ENCODE measurements around the gene ICAM3. TPM values are rescaled to one million over a fixed set of nuclear protein-coding genes. Genes with fewer than 3 reads are reported as not detected.

ICAM3 gene
- total and polyA plus RNA-seq, 2 donors = 66.2 to 99.0 TPM

DNA sequence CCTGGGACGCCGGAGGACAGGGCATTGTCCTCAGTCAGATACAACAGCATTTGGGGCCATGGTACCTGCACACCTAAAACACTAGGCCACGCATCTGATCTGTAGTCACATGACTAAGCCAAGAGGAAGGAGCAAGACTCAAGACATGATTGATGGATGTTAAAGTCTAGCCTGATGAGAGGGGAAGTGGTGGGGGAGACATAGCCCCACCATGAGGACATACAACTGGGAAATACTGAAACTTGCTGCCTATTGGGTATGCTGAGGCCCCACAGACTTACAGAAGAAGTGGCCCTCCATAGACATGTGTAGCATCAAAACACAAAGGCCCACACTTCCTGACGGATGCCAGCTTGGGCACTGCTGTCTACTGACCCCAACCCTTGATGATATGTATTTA lies 54.0 kb downstream of the ICAM3 start:
- peaks cover 0 to 30% of the 10 kb centered on the region in 2 donors for H3K9me3 ChIP-seq (ENCODE audit: control insufficient read depth in 2 of 2, insufficient read depth in 1 of 2, low read length in 1 of 2)
- H3K36me3 ChIP-seq (ENCODE audit: control insufficient read depth in 2 of 2, insufficient read depth in 2 of 2, low read length in 1 of 2) = peaks cover 0 to 23% of the 10 kb centered on the region in 2 donors
- peaks cover 44 to 51% of the 10 kb centered on the region in 2 donors for H3K27me3 ChIP-seq (ENCODE audit: control insufficient read depth in 2 of 2, insufficient read depth in 1 of 2, low read length in 1 of 2)
- DNase-seq (ENCODE audit: low read depth in 6 of 9, low spot score in 9 of 9) = no peak
- H3K4me1 ChIP-seq (ENCODE audit: control insufficient read depth in 2 of 2, insufficient read depth in 2 of 2, low read length in 2 of 2) = peaks cover 22 to 53% of the 10 kb centered on the region in 2 donors
- 96% methylated on average over 4 of the region's 4 CpGs for WGBS
- H3K27ac ChIP-seq (ENCODE audit: low read depth in 1 of 2, low read length in 1 of 2) = no peak overlapping the region
- no peak overlapping the region for H3K4me3 ChIP-seq (ENCODE audit: low read length in 2 of 2)

DNA sequence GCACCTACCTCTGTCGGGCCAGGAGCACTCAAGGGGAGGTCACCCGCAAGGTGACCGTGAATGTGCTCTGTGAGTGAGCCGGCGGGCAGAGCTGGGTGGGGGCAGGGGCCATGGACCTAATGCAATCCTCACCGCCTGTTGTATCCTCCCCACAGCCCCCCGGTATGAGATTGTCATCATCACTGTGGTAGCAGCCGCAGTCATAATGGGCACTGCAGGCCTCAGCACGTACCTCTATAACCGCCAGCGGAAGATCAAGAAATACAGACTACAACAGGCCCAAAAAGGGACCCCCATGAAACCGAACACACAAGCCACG lies 54.5 kb downstream of the ICAM3 start:
- DNase-seq (ENCODE audit: low read depth in 6 of 9, low spot score in 9 of 9) = no peak
- H3K4me3 ChIP-seq (ENCODE audit: low read length in 2 of 2) = no peak overlapping the region
- H3K9me3 ChIP-seq (ENCODE audit: control insufficient read depth in 2 of 2, insufficient read depth in 1 of 2, low read length in 1 of 2) = peaks cover 0 to 26% of the 10 kb centered on the region in 2 donors
- H3K4me1 ChIP-seq (ENCODE audit: control insufficient read depth in 2 of 2, insufficient read depth in 2 of 2, low read length in 2 of 2) = peaks cover 22 to 48% of the 10 kb centered on the region in 2 donors
- H3K27me3 ChIP-seq (ENCODE audit: control insufficient read depth in 2 of 2, insufficient read depth in 1 of 2, low read length in 1 of 2) = peaks cover 39 to 46% of the 10 kb centered on the region in 2 donors
- H3K27ac ChIP-seq (ENCODE audit: low read depth in 1 of 2, low read length in 1 of 2) = no peak overlapping the region
- peaks cover 0 to 23% of the 10 kb centered on the region in 2 donors for H3K36me3 ChIP-seq (ENCODE audit: control insufficient read depth in 2 of 2, insufficient read depth in 2 of 2, low read length in 1 of 2)
- 97% methylated on average over 13 of the region's 13 CpGs for WGBS

DNA sequence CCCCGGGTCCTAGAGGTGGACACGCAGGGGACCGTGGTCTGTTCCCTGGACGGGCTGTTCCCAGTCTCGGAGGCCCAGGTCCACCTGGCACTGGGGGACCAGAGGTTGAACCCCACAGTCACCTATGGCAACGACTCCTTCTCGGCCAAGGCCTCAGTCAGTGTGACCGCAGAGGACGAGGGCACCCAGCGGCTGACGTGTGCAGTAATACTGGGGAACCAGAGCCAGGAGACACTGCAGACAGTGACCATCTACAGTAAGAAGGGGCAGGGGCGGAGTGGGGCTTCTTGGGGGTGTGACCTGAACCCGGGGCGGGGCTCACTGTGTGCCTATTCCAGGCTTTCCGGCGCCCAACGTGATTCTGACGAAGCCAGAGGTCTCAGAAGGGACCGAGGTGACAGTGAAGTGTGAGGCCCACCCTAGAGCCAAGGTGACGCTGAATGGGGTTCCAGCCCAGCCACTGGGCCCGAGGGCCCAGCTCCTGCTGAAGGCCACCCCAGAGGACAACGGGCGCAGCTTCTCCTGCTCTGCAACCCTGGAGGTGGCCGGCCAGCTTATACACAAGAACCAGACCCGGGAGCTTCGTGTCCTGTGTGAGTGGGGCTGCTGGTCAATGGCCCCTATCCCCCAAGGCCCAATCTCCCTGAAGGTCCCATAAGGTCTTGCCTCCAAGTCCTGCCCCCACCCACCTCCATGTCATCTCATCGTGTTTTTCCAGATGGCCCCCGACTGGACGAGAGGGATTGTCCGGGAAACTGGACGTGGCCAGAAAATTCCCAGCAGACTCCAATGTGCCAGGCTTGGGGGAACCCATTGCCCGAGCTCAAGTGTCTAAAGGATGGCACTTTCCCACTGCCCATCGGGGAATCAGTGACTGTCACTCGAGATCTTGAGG lies 55.1 kb downstream of the ICAM3 start:
- peaks cover 33 to 40% of the 10 kb centered on the region in 2 donors for H3K27me3 ChIP-seq (ENCODE audit: control insufficient read depth in 2 of 2, insufficient read depth in 1 of 2, low read length in 1 of 2)
- peaks cover 0 to 23% of the 10 kb centered on the region in 2 donors for H3K36me3 ChIP-seq (ENCODE audit: control insufficient read depth in 2 of 2, insufficient read depth in 2 of 2, low read length in 1 of 2)
- H3K4me3 ChIP-seq (ENCODE audit: low read length in 2 of 2) = no peak overlapping the region
- 96% methylated on average over 34 of the region's 34 CpGs for WGBS
- no peak for DNase-seq (ENCODE audit: low read depth in 6 of 9, low spot score in 9 of 9)
- H3K27ac ChIP-seq (ENCODE audit: low read depth in 1 of 2, low read length in 1 of 2) = no peak overlapping the region
- H3K9me3 ChIP-seq (ENCODE audit: control insufficient read depth in 2 of 2, insufficient read depth in 1 of 2, low read length in 1 of 2) = peaks cover 0 to 24% of the 10 kb centered on the region in 2 donors
- H3K4me1 ChIP-seq (ENCODE audit: control insufficient read depth in 2 of 2, insufficient read depth in 2 of 2, low read length in 2 of 2) = peaks cover 21 to 42% of the 10 kb centered on the region in 2 donors

Other genes with a start within 250 kb of the ICAM3 start
- gene ANGPTL6, start 236.9 kb downstream of the ICAM3 start, total RNA-seq = 2.3 TPM
- 4.7 TPM for gene ANGPTL6, start 236.9 kb downstream of the ICAM3 start, polyA plus RNA-seq
- gene PPAN, start 233.3 kb downstream of the ICAM3 start, total RNA-seq = 31.5 TPM
- 54.9 TPM for gene PPAN, start 233.3 kb downstream of the ICAM3 start, polyA plus RNA-seq
- 5.6 TPM for gene P2RY11, start 227.9 kb downstream of the ICAM3 start, total RNA-seq
- gene P2RY11, start 227.9 kb downstream of the ICAM3 start, polyA plus RNA-seq = 14.5 TPM
- 219 TPM for gene EIF3G, start 219.7 kb downstream of the ICAM3 start, total RNA-seq
- gene EIF3G, start 219.7 kb downstream of the ICAM3 start, polyA plus RNA-seq = 188 TPM
- 46.0 TPM for gene DNMT1, start 144.7 kb downstream of the ICAM3 start, total RNA-seq
- gene DNMT1, start 144.7 kb downstream of the ICAM3 start, polyA plus RNA-seq = 65.0 TPM
- gene S1PR2, start 108.3 kb downstream of the ICAM3 start, total RNA-seq = 2.7 TPM
- 2.4 TPM for gene S1PR2, start 108.3 kb downstream of the ICAM3 start, polyA plus RNA-seq
- 35.6 TPM for gene MRPL4, start 87.4 kb downstream of the ICAM3 start, total RNA-seq
- gene MRPL4, start 87.4 kb downstream of the ICAM3 start, polyA plus RNA-seq = 41.0 TPM
- gene ICAM1, start 68.5 kb downstream of the ICAM3 start, total RNA-seq = 24.6 TPM
- 18.2 TPM for gene ICAM1, start 68.5 kb downstream of the ICAM3 start, polyA plus RNA-seq
- gene ICAM4, start 52.7 kb downstream of the ICAM3 start, total RNA-seq = 3.1 TPM
- 3.8 TPM for gene ICAM4, start 52.7 kb downstream of the ICAM3 start, polyA plus RNA-seq
- 0.85 TPM for gene ICAM5, start 49.7 kb downstream of the ICAM3 start, total RNA-seq
- 1.2 TPM for gene ICAM5, start 49.7 kb downstream of the ICAM3 start, polyA plus RNA-seq
- gene ZGLP1, start 29.8 kb downstream of the ICAM3 start, total RNA-seq = 2.3 TPM
- 29.8 TPM for gene ZGLP1, start 29.8 kb downstream of the ICAM3 start, polyA plus RNA-seq
- gene FDX2, start 23.6 kb downstream of the ICAM3 start, total RNA-seq = 11.9 TPM
- gene FDX2, start 23.6 kb downstream of the ICAM3 start, polyA plus RNA-seq = 18.2 TPM
- 5.9 TPM for gene RAVER1, start 6.1 kb downstream of the ICAM3 start, total RNA-seq
- gene RAVER1, start 6.1 kb downstream of the ICAM3 start, polyA plus RNA-seq = 15.4 TPM
- gene TYK2, start 40.9 kb upstream of the ICAM3 start, total RNA-seq = 117 TPM
- gene TYK2, start 40.9 kb upstream of the ICAM3 start, polyA plus RNA-seq = 291 TPM
- gene CDC37, start 63.9 kb upstream of the ICAM3 start, total RNA-seq = 130 TPM
- 313 TPM for gene CDC37, start 63.9 kb upstream of the ICAM3 start, polyA plus RNA-seq
- gene PDE4A, start 80.9 kb upstream of the ICAM3 start, total RNA-seq = 0.24 TPM
- gene PDE4A, start 80.9 kb upstream of the ICAM3 start, polyA plus RNA-seq = 4.8 TPM
- gene KEAP1, start 163.7 kb upstream of the ICAM3 start, total RNA-seq = 53.7 TPM
- gene KEAP1, start 163.7 kb upstream of the ICAM3 start, polyA plus RNA-seq = 59.5 TPM
- 0.61 TPM for gene S1PR5, start 177.8 kb upstream of the ICAM3 start, total RNA-seq
- 4.2 TPM for gene S1PR5, start 177.8 kb upstream of the ICAM3 start, polyA plus RNA-seq
- gene ATG4D, start 204.3 kb upstream of the ICAM3 start, total RNA-seq = 28.4 TPM
- 54.0 TPM for gene ATG4D, start 204.3 kb upstream of the ICAM3 start, polyA plus RNA-seq
- 32.5 TPM for gene KRI1, start 226.4 kb upstream of the ICAM3 start, total RNA-seq
- 77.5 TPM for gene KRI1, start 226.4 kb upstream of the ICAM3 start, polyA plus RNA-seq
- 40.3 TPM for gene CDKN2D, start 229.4 kb upstream of the ICAM3 start, total RNA-seq
- gene CDKN2D, start 229.4 kb upstream of the ICAM3 start, polyA plus RNA-seq = 42.3 TPM
- 4.8 TPM for gene AP1M2, start 247.7 kb upstream of the ICAM3 start, total RNA-seq
- 20.7 TPM for gene AP1M2, start 247.7 kb upstream of the ICAM3 start, polyA plus RNA-seq

Measured in thymus (tissue), 11 donors.